Activated CD8-positive, alpha-beta memory T cell treated with anti-CD3 and anti-CD28 coated beads, Interleukin-2, amount 50 U/mL, for 1 hour (primary cell): ENCODE results near the gene NEIL3.

Source experiments
- DNase-seq: peaks from one replicate; pipeline ENCODE4 v3.0.0-alpha.2; 2020; ENCODE audit errors: extremely low read depth

NEIL3 gene, protein sequence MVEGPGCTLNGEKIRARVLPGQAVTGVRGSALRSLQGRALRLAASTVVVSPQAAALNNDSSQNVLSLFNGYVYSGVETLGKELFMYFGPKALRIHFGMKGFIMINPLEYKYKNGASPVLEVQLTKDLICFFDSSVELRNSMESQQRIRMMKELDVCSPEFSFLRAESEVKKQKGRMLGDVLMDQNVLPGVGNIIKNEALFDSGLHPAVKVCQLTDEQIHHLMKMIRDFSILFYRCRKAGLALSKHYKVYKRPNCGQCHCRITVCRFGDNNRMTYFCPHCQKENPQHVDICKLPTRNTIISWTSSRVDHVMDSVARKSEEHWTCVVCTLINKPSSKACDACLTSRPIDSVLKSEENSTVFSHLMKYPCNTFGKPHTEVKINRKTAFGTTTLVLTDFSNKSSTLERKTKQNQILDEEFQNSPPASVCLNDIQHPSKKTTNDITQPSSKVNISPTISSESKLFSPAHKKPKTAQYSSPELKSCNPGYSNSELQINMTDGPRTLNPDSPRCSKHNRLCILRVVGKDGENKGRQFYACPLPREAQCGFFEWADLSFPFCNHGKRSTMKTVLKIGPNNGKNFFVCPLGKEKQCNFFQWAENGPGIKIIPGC

DNA sequence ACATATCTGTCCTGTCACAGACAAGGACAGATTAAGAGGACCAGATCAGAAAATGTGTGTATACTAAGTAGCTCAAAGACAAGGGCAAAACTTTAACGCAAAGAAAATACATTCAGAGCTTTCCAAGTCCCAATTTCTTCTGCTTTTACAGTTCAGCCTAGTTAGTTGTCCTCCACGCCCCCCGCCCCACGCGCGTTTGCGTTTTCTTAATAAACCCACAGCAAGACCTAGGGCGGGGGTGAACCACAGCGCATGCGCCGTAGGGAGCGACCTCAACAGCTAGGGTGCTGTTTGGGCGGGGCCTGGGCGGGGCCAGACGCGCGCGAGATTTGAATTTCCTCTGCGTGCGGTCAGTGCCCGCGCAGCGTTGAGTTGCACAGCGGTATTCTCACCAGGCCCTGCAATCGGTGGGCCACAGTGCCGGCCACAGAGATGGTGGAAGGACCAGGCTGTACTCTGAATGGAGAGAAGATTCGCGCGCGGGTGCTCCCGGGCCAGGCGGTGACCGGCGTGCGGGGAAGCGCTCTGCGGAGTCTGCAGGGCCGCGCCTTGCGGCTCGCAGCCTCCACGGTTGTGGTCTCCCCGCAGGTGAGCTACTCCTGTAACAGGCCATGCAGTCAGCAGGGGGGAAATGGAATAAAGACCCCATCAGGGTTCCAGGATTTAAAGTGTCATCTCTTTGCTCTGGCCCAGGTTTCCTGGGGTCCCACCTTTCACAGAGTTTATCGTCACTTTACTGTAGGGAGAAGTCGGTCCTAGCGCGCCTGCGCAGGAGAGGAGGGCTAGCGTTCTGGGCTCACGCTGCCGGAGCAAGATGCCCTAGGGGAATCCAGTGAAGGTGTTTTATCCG is at the start of gene NEIL3:
TSS of gene NEIL3 (plus strand) at position 353 of the 850 bp plus-strand sequence. CDS start at position 433, 80 bp downstream.
- DNase-seq = peak; percentile 81

- DNase-seq = no peak
Observed at GRCh38 chr4:177263818-177264217, 45.9 kb upstream of the NEIL3 start.

- DNase-seq = no peak
Observed at GRCh38 chr4:177264788-177265422, 44.8 kb upstream of the NEIL3 start.

- no peak for DNase-seq
Observed at GRCh38 chr4:177265729-177266128, 43.9 kb upstream of the NEIL3 start.

- DNase-seq = no peak
Observed at GRCh38 chr4:177266506-177266905, 43.2 kb upstream of the NEIL3 start.

GRCh38 chr4:177267911-177268310 is 41.8 kb upstream of the NEIL3 start:
- no peak for DNase-seq

- no peak for DNase-seq
Observed at GRCh38 chr4:177271091-177271490, 38.6 kb upstream of the NEIL3 start.

DNA sequence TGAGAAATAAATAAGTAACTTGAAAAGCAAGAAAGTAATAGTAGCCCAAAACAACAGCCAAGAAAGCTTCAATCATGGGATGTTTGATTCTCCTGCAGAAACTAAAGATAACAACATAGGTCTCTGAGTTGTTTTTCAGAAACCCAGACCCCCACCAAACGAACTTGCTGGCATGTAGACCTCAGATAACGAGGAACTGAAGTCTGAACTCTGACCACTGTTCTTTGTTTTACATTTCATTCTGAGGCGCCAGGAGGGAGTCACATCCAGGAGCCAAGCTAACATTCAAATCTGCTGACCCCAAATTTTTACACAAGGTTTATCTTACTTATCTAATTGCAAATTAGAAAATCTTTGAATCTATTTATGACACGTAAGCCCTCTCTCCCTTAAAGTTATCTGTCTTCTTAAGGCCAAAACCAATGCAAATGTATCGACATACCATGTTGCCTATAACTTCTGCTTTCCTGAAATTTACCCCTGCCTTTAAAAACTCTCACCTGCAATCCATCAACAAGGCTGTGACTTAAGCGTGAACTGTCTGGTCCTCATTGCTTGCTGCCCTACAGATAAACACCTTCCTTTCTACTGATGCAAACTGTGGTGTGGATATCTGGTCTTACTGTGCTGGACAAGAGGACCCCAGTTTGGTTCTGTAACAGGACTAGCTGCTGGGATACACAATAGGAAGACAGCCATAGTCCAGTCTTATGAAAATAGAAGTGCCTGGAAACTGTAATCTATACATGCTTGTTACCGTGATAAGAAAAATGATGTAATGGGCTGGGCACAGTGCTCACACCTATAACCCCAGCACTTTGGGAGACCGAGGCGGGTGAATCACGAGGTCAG is 37.5 kb upstream of the NEIL3 start:
- no peak for DNase-seq

DNA sequence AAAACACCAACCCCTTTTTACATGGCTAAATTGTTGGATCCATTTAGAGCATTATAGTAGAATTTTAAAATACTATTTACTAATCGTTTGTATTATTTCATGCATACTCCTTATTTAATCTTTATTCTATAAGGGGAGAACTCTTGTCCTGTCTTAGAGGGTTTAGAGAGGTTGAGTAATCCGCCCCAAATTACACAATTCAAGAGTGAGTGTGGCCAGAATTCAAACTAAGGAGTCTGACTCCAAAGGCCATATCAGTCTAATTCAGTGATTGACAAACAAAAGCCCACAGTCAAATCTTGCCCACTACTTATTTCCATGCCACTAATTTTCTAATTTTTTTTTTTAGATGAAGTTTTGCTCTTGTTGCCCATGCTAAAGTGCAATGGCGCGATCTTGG is 33.7 kb upstream of the NEIL3 start:
- no peak for DNase-seq

DNA sequence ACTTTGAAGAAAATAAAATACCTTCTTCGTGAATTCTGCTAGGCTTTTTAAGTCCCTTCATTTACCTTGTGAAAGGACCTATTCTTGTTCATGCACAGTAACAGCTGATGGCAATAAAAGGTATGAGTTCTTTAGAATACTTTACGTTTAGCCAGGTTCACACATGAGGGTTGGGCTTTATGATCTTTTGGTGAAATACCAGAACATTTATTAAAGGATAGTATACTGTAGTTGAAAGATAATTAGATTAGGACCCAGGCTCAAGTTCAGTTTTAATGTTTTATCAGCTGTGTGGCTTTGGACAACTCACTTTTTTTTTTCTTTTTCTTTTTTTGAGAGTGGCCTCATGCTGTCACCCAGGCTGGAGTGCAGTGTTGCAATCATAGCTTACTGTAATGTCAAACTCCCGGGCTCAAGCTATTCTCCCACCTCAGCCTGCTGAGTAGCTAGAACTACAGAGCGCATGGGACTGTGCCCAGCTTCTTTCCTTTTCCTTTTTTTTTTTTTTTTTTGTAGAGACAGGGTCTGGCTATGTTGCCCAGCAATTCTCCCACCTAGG is 28.2 kb upstream of the NEIL3 start:
- DNase-seq = no peak

DNA sequence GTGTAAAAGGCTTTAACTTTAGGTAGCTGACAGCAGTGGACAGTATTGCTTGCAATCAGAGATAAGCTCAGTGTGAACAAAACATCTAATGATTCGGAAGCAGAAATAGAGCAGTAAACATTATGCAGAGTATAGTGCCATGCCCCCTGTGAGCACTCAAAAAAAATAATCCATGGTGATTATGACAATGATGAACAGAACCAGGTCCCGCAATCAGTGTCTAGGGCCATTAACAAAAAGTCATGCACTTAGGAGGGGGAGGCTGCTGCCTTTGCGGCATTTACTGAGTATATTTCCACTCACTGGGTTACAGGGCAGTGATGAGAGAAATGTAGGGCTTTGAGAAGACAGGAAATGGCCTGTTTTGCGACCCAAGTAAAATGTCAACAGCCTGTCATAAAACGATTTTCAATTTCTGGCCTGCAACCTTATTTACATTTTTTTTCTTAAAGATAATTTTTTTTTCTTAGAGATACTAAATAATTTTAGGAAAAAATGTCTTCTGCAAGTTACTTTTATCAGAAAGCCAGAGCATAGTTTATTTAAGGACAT is 27.3 kb upstream of the NEIL3 start:
- no peak for DNase-seq

GRCh38 chr4:177283167-177283566 is 26.5 kb upstream of the NEIL3 start:
- no peak for DNase-seq

DNA sequence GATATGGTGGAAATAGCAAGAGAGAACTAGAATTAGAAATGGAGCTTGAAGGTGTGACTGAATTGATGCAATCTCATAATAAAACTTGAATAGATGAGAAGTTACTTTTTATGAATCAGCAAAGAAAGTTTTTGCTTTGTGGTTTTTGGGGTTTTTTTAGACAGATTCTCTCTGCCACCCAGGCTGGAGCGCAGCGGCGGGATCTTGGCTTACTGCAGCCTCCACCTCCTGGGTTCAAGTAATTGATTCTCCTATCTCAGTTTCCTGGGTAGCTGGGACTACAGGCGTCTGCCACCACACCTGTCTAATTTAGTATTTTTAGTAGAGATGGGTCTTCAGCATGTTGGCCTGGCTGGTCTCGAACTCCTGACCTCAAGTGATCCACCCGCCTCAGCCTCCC is 23.7 kb upstream of the NEIL3 start:
- no peak for DNase-seq

DNA sequence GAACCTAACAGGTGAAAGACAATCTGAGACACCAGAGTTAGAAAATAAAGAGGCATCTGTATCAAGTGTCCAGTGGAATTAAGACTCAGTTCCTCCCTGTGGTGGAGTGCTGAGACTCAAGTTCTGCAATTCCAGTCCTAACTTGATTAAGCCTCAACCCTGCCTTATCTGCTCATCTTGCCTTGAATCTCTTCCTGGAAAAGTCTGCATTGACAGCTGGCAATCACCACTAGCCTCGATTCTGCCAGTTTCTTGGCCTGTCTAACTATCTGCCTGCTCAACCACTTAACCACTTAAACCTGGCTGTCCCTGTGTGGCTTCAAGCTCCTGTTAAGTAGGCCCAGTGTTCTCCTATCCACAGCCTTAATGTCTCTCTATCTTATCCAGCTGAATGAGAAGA is 22.4 kb upstream of the NEIL3 start:
- DNase-seq = no peak

GRCh38 chr4:177288335-177288734 is 21.3 kb upstream of the NEIL3 start:
- no peak for DNase-seq

DNA sequence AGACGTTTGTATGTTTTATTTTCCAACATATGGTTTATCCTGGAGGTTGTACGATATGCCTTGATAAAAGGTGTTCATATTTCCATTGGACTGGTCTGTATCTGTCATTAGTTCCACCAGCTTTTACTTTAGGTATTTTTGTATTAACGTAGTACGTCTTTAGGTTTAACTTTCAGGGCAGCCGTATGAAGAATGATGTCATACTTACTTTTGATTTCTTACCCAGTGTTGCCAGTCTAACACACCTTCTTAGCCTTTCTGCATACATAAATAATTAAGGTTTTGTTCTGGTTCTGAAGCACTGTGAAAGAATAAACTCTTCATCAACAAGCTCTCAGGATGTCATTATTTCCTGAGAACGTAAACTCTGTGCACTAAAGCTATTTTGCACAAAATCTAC is 18.9 kb upstream of the NEIL3 start:
- DNase-seq = no peak

DNA sequence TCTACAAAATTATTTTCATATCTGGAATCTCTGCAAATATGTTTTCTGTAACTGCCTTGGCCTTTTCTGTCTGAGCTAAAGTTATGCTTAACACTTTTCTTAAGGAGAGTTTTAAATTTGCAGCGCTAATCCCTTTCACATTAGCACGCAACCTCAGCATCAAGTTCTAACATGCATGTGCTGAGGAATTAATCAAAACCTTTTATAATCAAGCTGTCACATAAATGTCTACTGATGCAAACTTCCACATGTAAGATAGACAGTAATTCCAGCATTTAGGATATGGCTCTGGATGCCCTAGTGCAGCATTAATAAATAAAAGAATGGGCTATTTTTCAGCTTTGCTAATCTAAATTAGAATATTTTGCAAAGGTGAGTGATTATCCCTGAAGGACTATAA is 17.5 kb upstream of the NEIL3 start:
- DNase-seq = no peak

DNA sequence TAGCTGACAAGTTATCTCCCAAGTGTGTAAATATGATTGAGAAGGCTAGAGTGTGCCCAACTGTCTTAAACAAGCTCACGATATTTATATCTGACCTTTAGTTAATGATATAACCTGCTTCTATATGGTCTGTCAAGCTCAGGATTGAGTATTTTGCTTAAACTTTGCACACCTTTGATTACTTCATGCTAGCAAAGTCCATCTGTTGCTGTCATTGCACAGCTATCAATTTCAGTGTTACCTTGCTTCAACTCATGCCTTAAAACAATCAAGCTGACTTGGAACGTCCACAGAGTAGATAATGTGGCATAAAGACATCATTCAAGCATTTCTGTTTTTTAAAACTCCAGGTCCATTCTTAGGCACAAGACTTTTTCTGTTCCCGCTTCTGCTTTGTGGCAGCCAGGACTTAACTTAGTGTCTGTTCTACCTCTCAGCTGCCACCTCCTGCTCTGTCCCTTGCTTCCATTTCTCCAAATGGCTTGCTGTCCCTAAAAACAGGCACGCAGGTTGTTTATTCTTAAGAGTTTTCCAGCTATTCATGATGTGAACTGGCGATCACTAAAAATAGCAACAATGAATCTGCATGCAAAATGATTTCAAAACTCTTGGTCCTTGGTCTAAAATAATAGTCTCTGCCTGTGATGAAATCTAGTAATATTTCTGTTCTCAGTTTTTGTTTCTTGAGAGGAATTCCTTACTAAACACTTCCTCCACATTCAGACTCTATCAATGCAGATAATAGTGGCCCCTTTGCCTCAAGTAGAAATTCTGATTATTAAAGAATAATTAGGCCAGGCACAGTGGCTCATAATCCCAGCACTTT is 16.3 kb upstream of the NEIL3 start:
- DNase-seq = no peak

DNA sequence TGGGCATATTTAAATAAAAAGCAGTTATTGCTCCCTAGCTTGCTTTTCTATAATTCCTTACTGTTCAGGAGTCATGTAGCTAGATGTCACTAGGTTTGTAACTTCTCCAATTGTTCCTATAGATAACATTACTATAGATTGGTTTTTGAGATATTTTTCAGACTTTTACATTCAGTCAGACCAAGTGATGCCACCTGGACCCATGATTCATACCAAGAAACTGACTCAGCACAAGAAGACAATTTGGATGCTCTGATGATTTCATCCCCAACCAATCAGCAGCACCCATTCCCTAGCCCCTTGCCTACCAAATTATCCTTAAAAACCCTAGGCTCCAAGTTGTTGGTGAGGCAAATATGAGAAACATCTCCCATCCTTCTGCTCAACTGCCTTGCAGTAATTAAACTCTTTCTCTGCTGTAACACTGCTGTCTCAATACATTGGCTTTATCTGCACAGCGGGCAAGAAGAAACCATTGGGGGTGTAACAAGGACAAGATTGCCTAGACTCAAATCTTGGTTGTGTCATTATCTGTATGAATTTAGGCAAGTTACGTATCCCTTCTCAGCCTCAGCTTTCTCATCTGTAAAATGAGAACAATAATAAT is 11.8 kb upstream of the NEIL3 start:
- no peak for DNase-seq
